Subcutaneous preadipocyte (primary cell): Measurements from ENCODE around the gene FER1L5. TPM values are rescaled to one million over a fixed set of nuclear protein-coding genes. Genes with fewer than 3 reads are reported as not detected.

Experiments used
- total RNA-seq: library from RNA; depleted of rRNA; stranded (reverse); fragments of >200 nt; gene quantifications from 2 replicates; pipeline ENCODE4 v1.2.3, GENCODE V29; 2012

FER1L5 gene
- total RNA-seq = under 0.01 and 0.39 TPM in 2 replicates

GRCh38 chr2:96642564-96643360 is at the start of gene FER1L5:
FER1L5 (plus strand) TSS chr2:96642764; CDS start chr2:96642837, 73 bp downstream.

DNA sequence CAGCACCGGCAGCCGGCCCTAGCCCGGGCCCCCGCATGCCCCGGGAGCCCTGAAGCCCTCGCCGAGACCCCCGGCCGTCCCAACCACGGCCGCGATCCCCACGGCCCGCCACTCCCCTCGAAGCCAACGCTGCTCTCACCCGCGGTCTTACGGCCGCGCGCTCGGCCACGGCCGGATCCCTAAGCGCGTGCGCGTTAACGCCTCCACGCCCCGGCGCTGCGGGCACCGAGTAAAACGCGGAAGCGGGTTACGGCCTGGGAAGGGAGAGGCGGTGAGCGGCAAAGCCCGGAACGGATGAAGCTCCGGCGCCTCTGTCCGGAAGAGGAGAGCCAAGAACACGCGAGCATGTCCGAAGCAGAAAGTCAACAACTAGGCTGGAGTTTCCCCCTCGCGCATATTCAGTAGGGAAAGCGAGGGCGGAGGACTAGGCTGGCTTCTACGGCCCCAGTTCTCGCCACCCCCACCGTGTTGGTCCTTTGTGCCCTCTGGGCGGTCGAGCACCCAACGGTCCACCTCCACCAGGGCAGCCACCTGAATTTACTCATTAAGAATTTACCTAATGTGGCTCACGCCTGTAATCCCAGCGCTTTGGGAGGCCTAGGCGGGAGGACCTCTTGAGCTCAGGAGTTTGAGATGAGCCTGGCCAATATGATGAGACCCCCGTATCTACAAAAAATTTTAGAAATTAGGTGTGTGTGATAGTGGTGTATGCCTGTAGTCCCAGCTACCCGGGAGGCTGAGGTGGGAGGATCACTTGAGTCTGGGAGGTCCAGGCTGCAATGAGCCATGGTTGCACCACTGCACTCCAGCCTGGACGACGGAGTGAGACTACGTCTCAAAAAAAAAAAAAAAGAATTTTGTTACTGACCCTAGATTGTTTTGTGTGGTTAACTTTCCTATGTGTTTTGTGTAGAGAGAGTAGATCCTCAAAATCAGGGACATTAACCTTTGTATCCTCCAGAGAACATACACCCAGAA is 4.1 kb upstream of the FER1L5 start, which contains the start of gene KANSL3:
Gene KANSL3, minus strand, starts transcription at position 169 of the 978 bp plus-strand sequence. CDS start 1,177 bp downstream, outside the sequence.

DNA sequence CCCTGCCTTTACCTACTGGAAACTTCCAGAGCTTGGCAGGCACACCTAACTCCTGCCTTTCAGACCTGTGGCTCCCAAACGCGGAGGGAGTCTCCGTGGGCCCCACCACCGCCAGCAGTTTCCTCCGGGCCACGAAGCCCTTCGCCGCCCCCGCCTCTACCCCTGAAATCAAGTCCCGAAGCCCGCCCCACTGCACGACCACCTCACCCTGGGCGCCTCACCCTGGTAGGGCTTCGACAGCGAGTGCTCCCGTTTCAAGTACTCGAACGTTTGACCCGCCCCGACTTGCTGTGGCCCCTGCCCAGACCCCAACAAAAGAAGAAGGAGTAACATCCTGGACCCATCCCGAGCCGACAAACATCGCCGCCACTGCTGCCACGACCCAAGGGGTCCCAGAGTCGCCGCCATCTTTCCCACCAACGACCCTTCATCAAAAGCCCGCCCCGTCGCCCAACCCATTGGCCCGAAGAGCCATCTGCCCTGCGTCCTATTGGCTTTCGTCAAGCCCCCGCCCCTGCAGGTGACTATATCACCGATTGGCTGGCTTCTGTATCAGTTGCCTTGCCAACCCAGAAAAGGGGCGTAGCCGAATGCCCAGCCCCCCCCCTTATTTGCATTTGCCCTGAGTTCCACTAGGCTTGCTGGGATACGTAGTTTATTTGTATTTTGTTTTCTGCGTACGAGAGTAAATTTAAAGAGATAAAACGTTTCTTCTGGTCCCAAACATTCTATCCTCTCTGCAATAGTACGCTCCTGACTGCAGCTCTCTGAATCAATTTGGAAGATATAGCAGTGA is 97.3 kb downstream of the FER1L5 start, which contains the start of gene LMAN2L:
Gene LMAN2L, minus strand, starts transcription at position 432 of the 796 bp plus-strand sequence. Its CDS starts 24 bp downstream, at position 408.

Other genes with a start within 250 kb of the FER1L5 start
- not detected in 2 replicates for gene NEURL3, start 137.4 kb upstream of the FER1L5 start, total RNA-seq
- gene ARID5A, start 106.0 kb upstream of the FER1L5 start, total RNA-seq = 4.1 and 5.1 TPM in 2 replicates
- gene KANSL3, start 4.5 kb upstream of the FER1L5 start, total RNA-seq = 19.1 and 22.5 TPM in 2 replicates
- 9.2 and 10.6 TPM in 2 replicates for gene LMAN2L, start 97.3 kb downstream of the FER1L5 start, total RNA-seq
- gene CNNM4, start 118.1 kb downstream of the FER1L5 start, total RNA-seq = 1.8 and 3.1 TPM in 2 replicates
- 5.1 and 7.0 TPM in 2 replicates for gene CNNM3, start 173.5 kb downstream of the FER1L5 start, total RNA-seq
- gene ANKRD23, start 201.3 kb downstream of the FER1L5 start, total RNA-seq = 1.4 and 2.6 TPM in 2 replicates
- 7.2 and 7.3 TPM in 2 replicates for gene ANKRD39, start 215.3 kb downstream of the FER1L5 start, total RNA-seq
- gene SEMA4C, start 227.3 kb downstream of the FER1L5 start, total RNA-seq = 13.6 and 14.3 TPM in 2 replicates